GM10266 (cell line): ENCODE data around the gene AFF3.
"Not testable (repeated sequence)": the region's sequence is repeated elsewhere in the genome, so short reads cannot be mapped to it uniquely, and the experiment has no call there.

ENCODE experiments used
- DNase-seq: peaks from one replicate; pipeline ENCODE4 v3.0.0; 2012; ENCODE audit errors: extremely low spot score
- CTCF ChIP-seq: IDR thresholded peaks from 2 replicates; pipeline ENCODE4 v1.5.1; 2012; ENCODE audit warnings: mild to moderate bottlenecking, low read depth; ENCODE audit not compliant: control insufficient read depth, insufficient read depth; ENCODE audit errors: missing control alignments

Gene AFF3

GRCh38 chr2:99957332-99958133 is 184.9 kb downstream of the AFF3 start:
- no peak for DNase-seq
- no peak for TF ChIP-seq CTCF

GRCh38 chr2:99956232-99957030 is 186.0 kb downstream of the AFF3 start:
- DNase-seq = no peak
- TF ChIP-seq CTCF = no peak

GRCh38 chr2:99953750-99954149 is 188.6 kb downstream of the AFF3 start:
- TF ChIP-seq CTCF = no peak

GRCh38 chr2:99949963-99950362 is 192.4 kb downstream of the AFF3 start:
- TF ChIP-seq CTCF = no peak

More at GRCh38 chr2:99953750-99954149, 188.6 kb downstream of the AFF3 start:
- no peak for DNase-seq

GRCh38 chr2:99949530-99949929 is 192.9 kb downstream of the AFF3 start:
- DNase-seq = no peak
- TF ChIP-seq CTCF = no peak

More at GRCh38 chr2:99949963-99950362, 192.4 kb downstream of the AFF3 start:
- no peak for DNase-seq

- DNase-seq = no peak
- TF ChIP-seq CTCF = no peak
Measured at GRCh38 chr2:99948010-99948409, 194.4 kb downstream of the AFF3 start.

GRCh38 chr2:99947366-99947765 is 195.0 kb downstream of the AFF3 start:
- not testable (repeated sequence) for DNase-seq
